Prostate gland (tissue), 2 donors: ENCODE measurements around the gene SLC34A3. TPM values are rescaled to one million over a fixed set of nuclear protein-coding genes. Genes with fewer than 3 reads are reported as not detected.

ENCODE experiments used
- DNase-seq: peaks from one replicate; pipeline ENCODE4 v3.0.0-alpha.2; 2019; ENCODE audit warnings: low spot score
- H3K27ac ChIP-seq, 2 donors: fragments of 200-600 bp; sonication (generic); 2 replicates each; pipeline ENCODE4 v1.5.1; 2017 to 2019
- H3K27me3 ChIP-seq: fragments of 200-600 bp; sonication (generic); replicated peaks from 2 replicates; pipeline ENCODE4 v1.5.1; 2019; ENCODE audit not compliant: insufficient read depth
- H3K36me3 ChIP-seq, 2 donors: fragments of 200-600 bp; sonication (generic); 1 replicate in 1 of 2; 2 replicates in 1 of 2; pipeline versions ENCODE4 v1.5.1 to v1.8.1; 2017 to 2019
- H3K4me1 ChIP-seq: fragments of 200-600 bp; sonication (generic); replicated peaks from 2 replicates; pipeline ENCODE4 v1.5.1; 2019
- H3K4me3 ChIP-seq, 2 donors: fragments of 200-600 bp; sonication (generic); 2 replicates each; pipeline ENCODE4 v1.5.1; 2017 to 2019
- H3K9me3 ChIP-seq: fragments of 200-600 bp; sonication (generic); 2 replicates; pipeline ENCODE4 v1.5.1; 2017
- CTCF ChIP-seq, 4 experiments: fragments of 200-600 bp in 2 of 4; fragments of 450-650 bp in 2 of 4; sonication (generic) in 2 of 4; IDR thresholded peaks; 1 replicate in 3 of 4; 2 replicates in 1 of 4; pipeline ENCODE4 v1.5.1; 2016 to 2019; ENCODE audit warnings: antibody characterized with exemption in 4 of 4, mild to moderate bottlenecking in 2 of 4, moderate library complexity in 2 of 4
- POLR2A ChIP-seq: fragments of 450-650 bp; IDR thresholded peaks from one replicate; pipeline ENCODE4 v1.6.1; 2016; ENCODE audit warnings: antibody characterized with exemption, mild to moderate bottlenecking
- POLR2AphosphoS5 ChIP-seq: sonication (generic); formaldehyde crosslinking; IDR thresholded peaks from one replicate; pipeline ENCODE4 v1.6.1; 2017; ENCODE audit warnings: antibody characterized with exemption
- WGBS: methylation state at CpG from one replicate; pipeline ENCODE4 v1.1.5; 2018; 5-methylcytosine and 5-hydroxymethylcytosine counted together
- intact Hi-C: fragments of 100-400 bp; cut with DNase I; formaldehyde crosslinking; loops from one replicate; pipeline ENCODE4 v1.14.2; 2022
- total RNA-seq, 2 donors: library from RNA; depleted of rRNA; stranded (reverse); fragments of >200 nt; gene quantifications; one replicate each; pipeline ENCODE4 v1.1.0, GENCODE V29; 2016

The SLC34A3 gene
- total RNA-seq, 2 donors from 2014 or later, result 0.57 TPM; not detected in 1

GRCh38 chr9:137280474-137281344, 50.0 kb downstream of the SLC34A3 start:
- H3K4me3 ChIP-seq, result peak overlapping the region in 1 of 2 donors; percentile 13
- no peaks in the 10 kb centered on the region for H3K9me3 ChIP-seq
- TF ChIP-seq POLR2A (no peak), POLR2AphosphoS5 (no peak), CTCF (IDR thresholded peaks at IDR 0.05) (peak; percentile 12 to 74 (median 54))
- intact Hi-C loops, result no loop called here
- H3K27me3 ChIP-seq, result peaks cover 3% of the 10 kb centered on the region
- WGBS, result 42% methylated on average over 35 of the region's 85 CpGs
- peaks cover 7% of the 10 kb centered on the region for H3K4me1 ChIP-seq
- H3K27ac ChIP-seq, result no peak overlapping the region
- DNase-seq, result no peak
- H3K36me3 ChIP-seq, result no peaks in the 10 kb centered on the region

- 72% methylated on average over 19 of the region's 39 CpGs for WGBS
- Histone ChIP-seq H3K27ac (no peak overlapping the region), H3K36me3 (no peaks in the 10 kb centered on the region), H3K9me3 (no peaks in the 10 kb centered on the region), H3K27me3 (peaks cover 3% of the 10 kb centered on the region), H3K4me1 (peaks cover 7% of the 10 kb centered on the region), H3K4me3 (no peak overlapping the region)
- intact Hi-C loops, result no loop called here
- TF ChIP-seq POLR2A (no peak), CTCF (IDR thresholded peaks at IDR 0.05) (no peak), POLR2AphosphoS5 (no peak)
- no peak for DNase-seq
Observed at GRCh38 chr9:137281345-137282116, 50.8 kb downstream of the SLC34A3 start.

Other genes with a start within 250 kb of the SLC34A3 start
- 10 to 100 TPM in 1 of 2 donors, under 1 TPM in 1; 0.41 to 22.5 TPM for gene LCNL1, start 247.9 kb upstream of the SLC34A3 start, total RNA-seq
- gene PAXX, start 238.5 kb upstream of the SLC34A3 start, total RNA-seq, result 10 to 100 TPM; 61.6 to 71.8 TPM
- 1 to 10 TPM; 4.2 to 6.7 TPM for gene CLIC3, start 234.3 kb upstream of the SLC34A3 start, total RNA-seq
- 10 to 100 TPM; 27.4 to 79.1 TPM for gene ABCA2, start 202.7 kb upstream of the SLC34A3 start, total RNA-seq
- gene FUT7, start 198.8 kb upstream of the SLC34A3 start, total RNA-seq, result under 1 TPM in 1 of 2 donors, not detected in 1; 0.57 TPM
- gene NPDC1, start 184.7 kb upstream of the SLC34A3 start, total RNA-seq, result 100 to 1,000 TPM; 384 to 427 TPM
- gene ENTPD2, start 176.8 kb upstream of the SLC34A3 start, total RNA-seq, result 10 to 100 TPM in 1 of 2 donors, 1 to 10 TPM in 1; 9.8 to 10.9 TPM
- gene SAPCD2, start 160.3 kb upstream of the SLC34A3 start, total RNA-seq, result 10 to 100 TPM in 1 of 2 donors, 1 to 10 TPM in 1; 7.2 to 17.2 TPM
- gene UAP1L1, start 153.4 kb upstream of the SLC34A3 start, total RNA-seq, result 10 to 100 TPM in 1 of 2 donors, 1 to 10 TPM in 1; 8.2 to 19.9 TPM
- 100 to 1,000 TPM in 1 of 2 donors, 10 to 100 TPM in 1; 67.4 to 107 TPM for gene MAN1B1, start 143.9 kb upstream of the SLC34A3 start, total RNA-seq
- gene DPP7, start 116.2 kb upstream of the SLC34A3 start, total RNA-seq, result 100 to 1,000 TPM; 147 to 235 TPM
- gene GRIN1, start 91.7 kb upstream of the SLC34A3 start, total RNA-seq, result 1 to 10 TPM in 1 of 2 donors, under 1 TPM in 1; 0.59 to 1.8 TPM
- 100 to 1,000 TPM; 183 to 582 TPM for gene LRRC26, start 60.9 kb upstream of the SLC34A3 start, total RNA-seq
- 1 to 10 TPM in 1 of 2 donors, not detected in 1; 3.1 TPM for gene TMEM210, start 58.8 kb upstream of the SLC34A3 start, total RNA-seq
- 10 to 100 TPM; 32.5 to 64.5 TPM for gene ANAPC2, start 42.3 kb upstream of the SLC34A3 start, total RNA-seq
- 100 to 1,000 TPM; 114 to 124 TPM for gene SSNA1, start 42.2 kb upstream of the SLC34A3 start, total RNA-seq
- gene TPRN, start 30.2 kb upstream of the SLC34A3 start, total RNA-seq, result 10 to 100 TPM; 26.1 to 30.4 TPM
- gene TMEM203, start 25.3 kb upstream of the SLC34A3 start, total RNA-seq, result 10 to 100 TPM; 35.3 to 47.8 TPM
- gene NDOR1, start 25.2 kb upstream of the SLC34A3 start, total RNA-seq, result 10 to 100 TPM; 18.5 to 31.9 TPM
- 1 to 10 TPM; 3.8 to 6.2 TPM for gene RNF208, start 8.7 kb upstream of the SLC34A3 start, total RNA-seq
- 1 to 10 TPM; 2.7 to 4.9 TPM for gene CYSRT1, start 5.7 kb upstream of the SLC34A3 start, total RNA-seq
- gene RNF224, start 3.4 kb upstream of the SLC34A3 start, total RNA-seq, result not detected
- 100 to 1,000 TPM; 279 to 484 TPM for gene TUBB4B, start 10.4 kb downstream of the SLC34A3 start, total RNA-seq
- gene STPG3, start 20.4 kb downstream of the SLC34A3 start, total RNA-seq, result 1 to 10 TPM in 1 of 2 donors, not detected in 1; 4.2 TPM
- gene NELFB, start 24.4 kb downstream of the SLC34A3 start, total RNA-seq, result 10 to 100 TPM; 44.9 to 82.1 TPM
- gene TOR4A, start 46.8 kb downstream of the SLC34A3 start, total RNA-seq, result 1 to 10 TPM; 1.6 to 7.3 TPM
- gene NRARP, start 71.4 kb downstream of the SLC34A3 start, total RNA-seq, result 10 to 100 TPM; 22.4 to 24.3 TPM
- 10 to 100 TPM; 32.6 to 44.8 TPM for gene EXD3, start 192.3 kb downstream of the SLC34A3 start, total RNA-seq
- 10 to 100 TPM in 1 of 2 donors, 1 to 10 TPM in 1; 7.5 to 17.1 TPM for gene NOXA1, start 192.5 kb downstream of the SLC34A3 start, total RNA-seq
- gene ENTPD8, start 210.5 kb downstream of the SLC34A3 start, total RNA-seq, result 1 to 10 TPM; 1.8 TPM
- gene NSMF, start 228.4 kb downstream of the SLC34A3 start, total RNA-seq, result 100 to 1,000 TPM in 1 of 2 donors, 10 to 100 TPM in 1; 42.4 to 128 TPM